Activated CD8-positive, alpha-beta T cell treated with anti-CD3 and anti-CD28 coated beads, Interleukin-2, amount 10 ng/mL, durations not matched to agents 7 days and 5 days (primary cell): Measurements from ENCODE around the gene SUCLG1. TPM values are rescaled to one million over a fixed set of nuclear protein-coding genes. Genes with fewer than 3 reads are reported as not detected.
A peak's percentile ranks its signal among the peaks of the same experiment; 100 is the strongest.

Experiments used
- ATAC-seq: fragments of 150-1000 bp; cut with Tn5 transposase; one replicate; pipeline ENCODE4 v1.10.0; 2021; ENCODE audit warnings: moderate library complexity
- CTCF ChIA-PET: fragments of 350-600 bp; sonication (Branson Sonifier 250); formaldehyde crosslinking; loops from one replicate; lab custom pipeline; 2021; ENCODE audit warnings: antibody characterized with exemption; lab: Charles Lee
- POLR2A ChIA-PET: fragments of 350-600 bp; sonication (Branson Sonifier 250); formaldehyde crosslinking; loops from one replicate; lab custom pipeline; 2021; ENCODE audit warnings: antibody characterized with exemption; lab: Charles Lee
- DNase-seq: peaks from one replicate; pipeline ENCODE4 v3.0.0-alpha.2; 2020
- H3K27ac Mint-ChIP-seq: one replicate; pipeline ENCODE4 v1.8.0; 2021; ENCODE audit warnings: mild to moderate bottlenecking, mixed read lengths
- H3K27me3 Mint-ChIP-seq: one replicate; pipeline ENCODE4 v1.8.0; 2021; ENCODE audit warnings: low read depth, mixed read lengths
- H3K36me3 Mint-ChIP-seq: one replicate; pipeline ENCODE4 v1.8.0; 2021; ENCODE audit warnings: low read depth, mixed read lengths
- H3K4me1 Mint-ChIP-seq: one replicate; pipeline ENCODE4 v1.8.0; 2021; ENCODE audit warnings: low read depth, mixed read lengths
- H3K4me3 Mint-ChIP-seq: one replicate; pipeline ENCODE4 v1.8.0; 2021; ENCODE audit warnings: mild to moderate bottlenecking, mixed read lengths
- H3K9me3 Mint-ChIP-seq: one replicate; pipeline ENCODE4 v1.8.0; 2022; ENCODE audit warnings: mixed read lengths; ENCODE audit not compliant: insufficient read depth
- total RNA-seq, 2 experiments: library from RNA; stranded (reverse); gene quantifications; one replicate each; pipeline ENCODE4 v1.2.3, GENCODE V29; 2021

Gene SUCLG1
- 10 to 100 TPM; 76.4 to 81.8 TPM for total RNA-seq

DNA sequence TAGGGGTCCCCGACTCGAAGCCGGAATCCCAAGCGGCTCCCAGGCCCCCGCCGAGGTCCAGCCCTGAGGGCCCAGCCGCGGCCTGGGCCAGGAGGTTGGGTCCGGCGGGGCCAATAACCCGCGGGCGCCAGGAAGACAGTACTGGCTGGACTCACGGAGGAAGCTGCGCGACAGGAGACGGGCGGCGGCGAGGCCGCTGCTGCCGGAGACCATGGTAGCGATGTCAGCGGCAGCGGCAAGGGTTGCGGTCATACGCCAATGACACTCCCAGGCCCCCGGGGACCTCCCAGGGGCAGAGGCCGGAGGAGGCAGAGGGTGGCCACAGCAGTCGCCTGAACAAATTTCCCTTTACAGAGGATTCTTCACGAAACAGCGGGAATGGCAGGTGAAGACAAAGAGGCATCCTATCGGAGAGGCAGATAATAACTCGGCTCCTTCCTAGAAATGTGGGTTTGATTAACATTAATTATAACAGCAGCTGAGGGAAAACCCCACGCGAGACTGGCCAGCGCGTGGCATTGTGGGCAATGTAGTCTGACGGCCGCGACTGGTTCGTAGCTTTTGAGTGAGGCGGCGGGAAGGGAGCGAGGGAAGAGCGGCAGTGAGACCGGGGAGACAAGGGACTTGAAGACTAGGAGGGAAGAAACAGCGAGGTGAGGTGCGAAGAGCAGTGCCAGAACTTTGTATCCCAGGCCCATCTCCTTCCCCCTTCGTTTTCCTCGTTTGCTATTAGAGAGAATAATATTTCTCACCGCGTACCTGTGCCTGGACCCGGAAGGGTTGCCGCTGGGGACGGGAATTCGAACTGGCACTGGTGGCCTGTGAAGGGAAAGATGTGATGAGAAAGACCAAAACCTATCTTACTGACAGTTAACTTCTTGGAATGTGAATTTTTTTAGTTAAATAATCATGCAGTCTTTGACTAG, at the start of gene SUCLG1:
Gene SUCLG1 (minus strand): TSS at position 263 of the 926 bp plus-strand sequence. CDS start 11 bp downstream, at position 252.
- H3K4me3 Mint-ChIP-seq, result peak within 1 kb of the TSS; percentile 85
- DNase-seq (peak; percentile 91), ATAC-seq (peak; percentile 96)
- H3K4me1 Mint-ChIP-seq, result peaks cover 36% of the 10 kb centered on the region
- peaks cover 3% of the 10 kb centered on the region for H3K36me3 Mint-ChIP-seq
- CTCF ChIA-PET, result interaction anchor here (1.0 to 3.7 kb wide), 3 partner anchors 34 to 467 kb away, joined by 3 to 16 read pairs (median 4); no protein-coding TSS in a partner anchor
- POLR2A ChIA-PET, result interaction anchor here (0.8 to 1.6 kb wide), 6 partner anchors 13 to 510 kb away, joined by 3 to 5 read pairs (median 3); no protein-coding TSS in a partner anchor
- no peaks in the 10 kb centered on the region for H3K27me3 Mint-ChIP-seq
- peak within 1 kb of the TSS; percentile 97 for H3K27ac Mint-ChIP-seq
- H3K9me3 Mint-ChIP-seq, result no peaks in the 10 kb centered on the region

DNA sequence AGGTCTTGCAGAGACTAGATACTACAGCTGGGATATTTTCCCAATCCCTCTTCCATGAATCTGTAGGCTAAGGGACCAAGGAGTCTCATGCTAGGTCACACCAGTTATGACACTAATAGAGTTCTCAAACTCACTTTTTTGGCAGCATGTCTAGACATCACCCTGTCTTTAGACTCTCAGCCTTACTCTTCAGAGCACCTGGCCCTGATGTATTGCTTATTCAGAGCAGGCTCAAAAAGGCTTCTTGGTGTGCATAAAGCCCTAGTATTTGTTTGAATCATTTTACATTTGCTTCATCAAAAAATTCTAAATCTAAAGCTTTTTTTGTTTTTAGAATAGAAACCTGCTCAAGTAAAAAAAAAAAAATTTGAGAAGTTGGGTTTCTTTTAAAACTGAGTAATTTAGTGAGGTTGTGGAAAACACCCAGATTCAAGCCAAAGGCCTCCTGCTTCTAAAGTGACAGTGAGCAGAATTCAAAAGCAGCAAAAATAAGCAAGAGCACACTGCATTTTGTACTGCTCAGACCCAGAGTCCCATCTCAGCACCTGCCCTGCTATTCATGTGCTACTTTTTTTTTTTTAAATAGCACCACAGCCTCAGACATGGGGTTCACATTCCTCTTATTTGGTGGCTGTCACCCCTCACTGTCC, 39.2 kb upstream of the SUCLG1 start:
- Mint-ChIP-seq H3K27ac (no peak overlapping the region), H3K36me3 (no peaks in the 10 kb centered on the region), H3K4me3 (no peak overlapping the region), H3K9me3 (no peaks in the 10 kb centered on the region), H3K27me3 (no peaks in the 10 kb centered on the region), H3K4me1 (peaks cover 8% of the 10 kb centered on the region)
- DNase-seq (no peak), ATAC-seq (no peak)
- ChIA-PET CTCF (interaction anchor here (1.0 to 4.3 kb wide), 11 partner anchors 17 to 428 kb away, joined by 3 to 27 read pairs (median 4); no protein-coding TSS in a partner anchor), POLR2A (interaction anchor here (1.0 kb wide), 1 partner anchor 427 kb away, joined by 3 read pairs; no protein-coding TSS in a partner anchor)

DNA sequence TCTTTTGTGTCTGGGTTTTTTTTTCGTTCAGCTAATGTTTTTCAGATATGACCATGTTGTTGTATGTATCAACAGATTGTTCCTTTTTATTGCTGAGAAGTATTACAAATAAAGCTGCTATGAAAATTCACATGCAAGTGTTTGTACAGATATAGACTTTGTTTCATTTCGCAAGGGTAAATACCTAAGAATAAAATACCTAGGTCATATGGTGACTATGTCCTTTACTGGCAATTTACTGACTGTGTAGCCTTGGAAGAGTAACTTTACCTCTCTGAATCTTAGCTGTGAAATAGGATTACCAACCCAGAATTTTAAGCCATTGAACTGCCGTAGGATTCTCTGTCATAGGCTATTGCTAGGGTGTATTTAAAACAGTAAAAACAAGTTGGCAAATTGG, 38.2 kb upstream of the SUCLG1 start:
- Mint-ChIP-seq H3K36me3 (no peaks in the 10 kb centered on the region), H3K27me3 (no peaks in the 10 kb centered on the region), H3K4me3 (no peak overlapping the region), H3K27ac (no peak overlapping the region), H3K9me3 (no peaks in the 10 kb centered on the region), H3K4me1 (peaks cover 8% of the 10 kb centered on the region)
- ChIA-PET POLR2A (interaction anchor here (1.0 kb wide), 1 partner anchor 428 kb away, joined by 3 read pairs; no protein-coding TSS in a partner anchor), CTCF (interaction anchor here (1.0 to 4.3 kb wide), 10 partner anchors 22 to 788 kb away, joined by 3 to 27 read pairs (median 5); no protein-coding TSS in a partner anchor)
- no peak for DNase-seq
- no peak for ATAC-seq

DNA sequence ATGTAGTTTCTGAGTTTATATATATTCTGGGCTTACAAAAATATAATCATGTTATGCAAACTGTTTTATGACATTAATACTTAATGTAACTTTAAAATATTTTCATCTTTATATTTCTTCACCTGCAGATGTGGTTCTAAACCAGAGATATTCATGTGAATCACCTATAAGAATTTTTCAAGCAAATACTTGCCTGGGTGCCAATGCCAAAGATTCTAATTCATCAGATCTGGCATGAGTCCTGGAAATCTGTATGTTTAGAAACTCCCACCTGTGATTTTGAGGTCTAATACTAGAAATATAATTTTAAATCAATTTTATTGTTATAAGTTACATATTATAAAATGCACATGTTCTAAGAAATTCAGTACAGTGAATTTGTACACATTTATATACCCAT, 37.3 kb upstream of the SUCLG1 start:
- CTCF ChIA-PET, result interaction anchor here (1.6 to 4.3 kb wide), 3 partner anchors 245 to 429 kb away, joined by 8 to 27 read pairs (median 19); no protein-coding TSS in a partner anchor
- peaks cover 8% of the 10 kb centered on the region for H3K4me1 Mint-ChIP-seq

DNA sequence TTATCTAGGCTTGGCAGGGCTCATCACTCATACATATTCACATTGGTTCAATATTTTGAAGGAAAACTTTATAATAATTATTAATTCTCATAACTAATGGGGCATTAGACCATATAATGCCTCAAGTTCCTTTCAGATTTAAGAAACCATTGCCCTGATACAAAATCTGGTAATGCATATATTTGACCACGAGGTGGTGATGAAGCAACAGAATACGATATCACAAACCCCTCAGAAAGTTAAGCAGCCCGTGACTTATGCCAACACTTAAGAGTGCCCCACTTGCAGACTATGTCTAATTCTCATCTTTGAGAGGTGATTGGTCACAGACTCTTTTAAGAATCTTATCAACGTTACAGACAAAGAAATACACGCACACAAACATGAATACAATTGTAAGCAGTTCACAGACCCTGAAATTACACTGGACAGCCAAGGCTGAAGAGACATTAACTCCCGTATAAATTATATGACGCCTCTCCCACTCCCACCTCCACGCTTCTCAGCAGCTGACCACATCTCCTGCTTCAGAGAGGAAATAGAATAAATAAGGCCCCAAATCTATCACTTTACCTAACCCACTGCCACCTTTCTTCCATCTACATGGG, 36.6 kb upstream of the SUCLG1 start:
- peak; percentile 59 for DNase-seq

More for the DNA sequence above, 37.3 kb upstream of the SUCLG1 start:
- no peaks in the 10 kb centered on the region for H3K36me3 Mint-ChIP-seq
- no peaks in the 10 kb centered on the region for H3K27me3 Mint-ChIP-seq
- POLR2A ChIA-PET, result no interaction called here
- H3K4me3 Mint-ChIP-seq, result no peak overlapping the region
- H3K27ac Mint-ChIP-seq, result no peak overlapping the region
- ATAC-seq (no peak), DNase-seq (no peak)
- H3K9me3 Mint-ChIP-seq, result no peaks in the 10 kb centered on the region

DNA sequence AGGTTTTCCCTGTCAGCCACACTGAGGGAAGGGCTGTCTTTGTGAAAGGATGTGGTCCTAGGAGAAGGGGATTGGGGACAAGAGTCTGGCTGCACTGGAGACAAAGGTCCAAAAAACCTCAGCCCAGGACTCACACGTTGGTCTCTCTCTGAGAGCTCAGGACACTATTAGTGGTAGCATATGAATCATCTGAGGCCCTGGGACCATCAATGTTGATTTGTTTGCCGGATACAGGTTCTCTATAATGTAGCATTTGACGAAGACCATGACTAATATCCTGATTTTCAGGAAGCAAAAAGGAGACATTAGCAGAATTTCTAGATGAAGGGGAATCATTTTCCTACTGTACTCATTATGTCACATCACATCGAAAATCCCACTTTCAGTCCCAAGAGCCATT, 35.0 kb upstream of the SUCLG1 start:
- H3K27me3 Mint-ChIP-seq, result no peaks in the 10 kb centered on the region
- H3K27ac Mint-ChIP-seq, result no peak overlapping the region
- CTCF ChIA-PET, result interaction anchor here (1.2 to 3.9 kb wide), 6 partner anchors 12 to 475 kb away, joined by 3 to 18 read pairs (median 8); no protein-coding TSS in a partner anchor
- no peak for DNase-seq
- no peaks in the 10 kb centered on the region for H3K9me3 Mint-ChIP-seq
- ATAC-seq, result no peak
- H3K4me3 Mint-ChIP-seq, result no peak overlapping the region
- peaks cover 6% of the 10 kb centered on the region for H3K4me1 Mint-ChIP-seq
- POLR2A ChIA-PET, result no interaction called here
- H3K36me3 Mint-ChIP-seq, result no peaks in the 10 kb centered on the region

More for the DNA sequence above, 36.6 kb upstream of the SUCLG1 start:
- Mint-ChIP-seq H3K36me3 (no peaks in the 10 kb centered on the region), H3K4me1 (peaks cover 8% of the 10 kb centered on the region), H3K27me3 (no peaks in the 10 kb centered on the region), H3K4me3 (no peak overlapping the region), H3K9me3 (no peaks in the 10 kb centered on the region), H3K27ac (no peak overlapping the region)
- ATAC-seq, result peak; percentile 93
- ChIA-PET POLR2A (no interaction called here), CTCF (interaction anchor here (1.6 kb wide), 1 partner anchor 135 kb away, joined by 8 read pairs; no protein-coding TSS in a partner anchor)

DNA sequence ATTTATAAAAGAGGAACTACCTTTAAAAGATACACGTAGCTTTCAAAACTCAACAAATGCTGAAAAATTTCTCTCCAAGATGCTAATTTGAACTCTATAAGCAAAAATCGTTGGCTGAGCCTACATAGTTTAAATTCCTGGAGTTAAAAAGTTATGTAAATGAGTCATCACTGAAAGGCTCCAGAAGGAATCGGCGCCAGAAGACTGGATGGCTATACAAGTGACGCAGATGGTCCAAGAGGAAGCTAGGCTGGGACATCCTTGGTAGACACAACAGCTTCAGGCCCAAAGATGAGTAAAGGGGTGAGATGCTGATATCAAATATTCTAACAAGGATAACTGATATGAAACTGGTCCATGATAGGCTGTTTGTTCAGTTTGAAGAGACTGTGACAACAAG, 34.4 kb upstream of the SUCLG1 start:
- peaks cover 6% of the 10 kb centered on the region for H3K4me1 Mint-ChIP-seq
- ChIA-PET CTCF (interaction anchor here (1.2 to 3.9 kb wide), 5 partner anchors 11 to 476 kb away, joined by 3 to 18 read pairs (median 7); no protein-coding TSS in a partner anchor), POLR2A (interaction anchor here (0.6 kb wide), 1 partner anchor 424 kb away, joined by 3 read pairs; no protein-coding TSS in a partner anchor)

DNA sequence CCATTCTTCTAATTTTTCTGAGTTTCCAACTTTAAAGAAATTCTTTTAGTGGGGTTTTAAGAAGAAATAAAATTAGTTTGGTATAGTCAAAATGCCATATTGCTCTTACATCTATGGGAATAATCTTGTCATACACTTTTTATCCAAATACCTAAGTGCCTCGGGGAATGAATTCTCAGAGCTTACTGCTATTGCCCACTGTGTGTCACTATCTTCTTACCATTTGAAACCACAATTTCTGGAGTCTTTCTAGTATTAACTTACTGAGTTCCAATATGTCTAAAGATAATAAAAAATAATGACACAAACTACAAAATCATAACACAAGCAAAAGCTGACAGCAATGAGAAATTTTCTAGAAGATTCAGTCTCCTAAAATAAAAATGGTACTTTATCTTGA, 33.5 kb upstream of the SUCLG1 start:
- ChIA-PET POLR2A (no interaction called here), CTCF (interaction anchor here (0.9 to 3.9 kb wide), 5 partner anchors 10 to 433 kb away, joined by 3 to 18 read pairs (median 7); no protein-coding TSS in a partner anchor)
- H3K27ac Mint-ChIP-seq, result no peak overlapping the region
- H3K27me3 Mint-ChIP-seq, result no peaks in the 10 kb centered on the region
- no peaks in the 10 kb centered on the region for H3K9me3 Mint-ChIP-seq
- H3K4me3 Mint-ChIP-seq, result no peak overlapping the region
- no peak for DNase-seq
- ATAC-seq, result no peak
- H3K36me3 Mint-ChIP-seq, result no peaks in the 10 kb centered on the region
- peaks cover 6% of the 10 kb centered on the region for H3K4me1 Mint-ChIP-seq

More for the DNA sequence above, 34.4 kb upstream of the SUCLG1 start:
- H3K27me3 Mint-ChIP-seq, result no peaks in the 10 kb centered on the region
- DNase-seq (no peak), ATAC-seq (no peak)
- H3K9me3 Mint-ChIP-seq, result no peaks in the 10 kb centered on the region
- no peaks in the 10 kb centered on the region for H3K36me3 Mint-ChIP-seq
- H3K27ac Mint-ChIP-seq, result no peak overlapping the region
- no peak overlapping the region for H3K4me3 Mint-ChIP-seq

DNA sequence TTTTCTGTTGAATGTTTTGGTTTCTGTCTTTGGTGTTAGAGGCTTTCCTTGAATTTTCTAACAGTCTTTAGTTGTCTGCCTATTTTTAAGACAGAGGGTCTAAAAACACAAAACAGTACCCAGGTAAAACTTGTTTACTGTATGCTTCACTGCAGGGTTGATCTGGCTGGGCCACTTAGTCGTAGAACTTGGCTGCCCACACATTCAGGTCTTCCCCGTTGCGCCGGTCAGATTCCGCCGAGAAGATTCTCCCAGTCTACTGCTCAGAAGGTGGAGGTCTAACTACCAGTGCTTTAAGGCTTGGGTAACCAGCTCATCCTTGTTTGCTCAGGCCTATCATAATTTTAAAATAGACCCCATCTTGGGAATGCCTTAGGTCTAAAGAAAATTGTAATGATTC, 32.7 kb upstream of the SUCLG1 start:
- Mint-ChIP-seq H3K9me3 (no peaks in the 10 kb centered on the region), H3K27me3 (no peaks in the 10 kb centered on the region), H3K4me1 (peaks cover 6% of the 10 kb centered on the region), H3K27ac (no peak overlapping the region), H3K4me3 (no peak overlapping the region), H3K36me3 (no peaks in the 10 kb centered on the region)
- POLR2A ChIA-PET, result no interaction called here
- DNase-seq (no peak), ATAC-seq (no peak)
- CTCF ChIA-PET, result interaction anchor here (0.9 to 3.9 kb wide), 5 partner anchors 140 to 434 kb away, joined by 3 to 18 read pairs (median 3); no protein-coding TSS in a partner anchor

DNA sequence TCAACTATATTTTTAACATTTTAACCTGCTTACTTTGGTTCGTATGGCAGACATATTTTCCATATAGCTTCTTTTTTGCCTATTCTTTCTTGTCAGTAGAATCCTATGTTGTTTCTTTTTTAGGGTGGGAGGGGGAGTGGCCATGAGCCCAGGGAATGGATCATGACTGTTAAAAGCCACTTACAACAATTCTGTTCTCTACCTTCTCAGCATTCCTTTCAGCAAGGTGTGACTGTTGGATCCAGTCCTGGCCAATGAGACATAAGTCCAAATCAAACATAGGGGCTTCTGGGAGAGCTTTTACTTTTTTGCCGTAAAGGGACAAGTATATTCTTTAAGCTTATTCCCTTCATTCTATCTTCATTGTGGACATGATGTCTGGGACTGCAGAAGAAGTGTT, 32.2 kb upstream of the SUCLG1 start:
- ChIA-PET POLR2A (no interaction called here), CTCF (interaction anchor here (0.7 to 3.9 kb wide), 6 partner anchors 141 to 434 kb away, joined by 3 to 18 read pairs (median 4); no protein-coding TSS in a partner anchor)
- Mint-ChIP-seq H3K36me3 (no peaks in the 10 kb centered on the region), H3K4me3 (no peak overlapping the region), H3K27me3 (no peaks in the 10 kb centered on the region), H3K27ac (no peak overlapping the region), H3K4me1 (peaks cover 6% of the 10 kb centered on the region), H3K9me3 (no peaks in the 10 kb centered on the region)
- DNase-seq (no peak), ATAC-seq (no peak)
